Coronary artery (tissue), 2 donors: ENCODE measurements around the gene PCP2.

Source experiments
- DNase-seq: peaks from one replicate; pipeline ENCODE4 v3.0.0-alpha.2; 2017; ENCODE audit warnings: low spot score
- H3K27ac ChIP-seq, 2 donors: fragments of 200-600 bp; sonication (generic); one replicate each; pipeline ENCODE4 v1.5.1; 2016 to 2019
- H3K4me3 ChIP-seq: fragments of 200-600 bp; sonication (generic); 2 replicates; pipeline ENCODE4 v1.5.1; 2016; ENCODE audit warnings: mild to moderate bottlenecking, moderate library complexity
- CTCF ChIP-seq: fragments of 200-600 bp; sonication (generic); IDR thresholded peaks from one replicate; pipeline ENCODE4 v1.5.1; 2019; ENCODE audit warnings: antibody characterized with exemption

Gene PCP2

GRCh38 chr19:7643031-7643415 lies 9.5 kb upstream of the PCP2 start:
- Histone ChIP-seq H3K27ac (no peak overlapping the region), H3K4me3 (no peak overlapping the region)
- TF ChIP-seq CTCF = no peak
- DNase-seq = no peak

- no peak for DNase-seq
- H3K4me3 ChIP-seq = no peak overlapping the region
- no peak for TF ChIP-seq CTCF
- H3K27ac ChIP-seq = no peak overlapping the region
These were observed 8.9 kb upstream of the PCP2 start for GRCh38 chr19:7642295-7643030.

- TF ChIP-seq CTCF = no peak
- Histone ChIP-seq H3K27ac (no peak overlapping the region), H3K4me3 (no peak overlapping the region)
- DNase-seq = no peak
These were observed 8.1 kb upstream of the PCP2 start for GRCh38 chr19:7641290-7642276.

GRCh38 chr19:7640803-7641202 lies 7.3 kb upstream of the PCP2 start:
- TF ChIP-seq CTCF = no peak
- Histone ChIP-seq H3K4me3 (no peak overlapping the region), H3K27ac (no peak overlapping the region)
- DNase-seq = no peak

- no peak for DNase-seq
- no peak overlapping the region for H3K4me3 ChIP-seq
- TF ChIP-seq CTCF = no peak
- no peak overlapping the region for H3K27ac ChIP-seq
These were observed 6.4 kb upstream of the PCP2 start for GRCh38 chr19:7639863-7640348.

GRCh38 chr19:7638802-7639465 lies 5.4 kb upstream of the PCP2 start:
- H3K27ac ChIP-seq = no peak overlapping the region
- TF ChIP-seq CTCF = no peak
- DNase-seq = no peak
- H3K4me3 ChIP-seq = no peak overlapping the region
